NK-92 (cell line): ENCODE measurements around the gene CRLF1.
"Not testable (repeated sequence)": the region's sequence is repeated elsewhere in the genome, so short reads cannot be mapped to it uniquely, and the experiment has no call there.

ENCODE experiments used
- DNase-seq: peaks from one replicate; lab custom pipeline; 2025; ENCODE audit not compliant: unreplicated experiment; lab: John Stamatoyannopoulos, UW

The CRLF1 gene

GRCh38 chr19:18608805-18609716, 2.5 kb upstream of the CRLF1 start:
- no peak for DNase-seq

GRCh38 chr19:18608102-18608804, 1.7 kb upstream of the CRLF1 start:
- no peak for DNase-seq

- no peak for DNase-seq
Measured at GRCh38 chr19:18607226-18608101, 865 bp upstream of the CRLF1 start.

- DNase-seq, result no peak
Measured at GRCh38 chr19:18605546-18606280, 886 bp downstream of the CRLF1 start.

- DNase-seq, result no peak
Measured at GRCh38 chr19:18605196-18605545, 1.4 kb downstream of the CRLF1 start.

- no peak for DNase-seq
Measured at GRCh38 chr19:18604820-18605159, 1.8 kb downstream of the CRLF1 start.

- no peak for DNase-seq
Measured at GRCh38 chr19:18603958-18604819, 2.4 kb downstream of the CRLF1 start.

- no peak for DNase-seq
Measured at GRCh38 chr19:18603255-18603957, 3.2 kb downstream of the CRLF1 start.

- no peak for DNase-seq
Measured at GRCh38 chr19:18601875-18602274, 4.7 kb downstream of the CRLF1 start.

GRCh38 chr19:18600692-18601397, 5.8 kb downstream of the CRLF1 start:
- DNase-seq, result not testable (repeated sequence)

GRCh38 chr19:18599485-18599884, 7.1 kb downstream of the CRLF1 start:
- DNase-seq, result no peak

- no peak for DNase-seq
Measured at GRCh38 chr19:18597809-18598660, 8.6 kb downstream of the CRLF1 start.

GRCh38 chr19:18596752-18597157, 9.8 kb downstream of the CRLF1 start:
- DNase-seq, result no peak

GRCh38 chr19:18595475-18595874, 11.1 kb downstream of the CRLF1 start:
- no peak for DNase-seq

GRCh38 chr19:18594824-18595373, 11.7 kb downstream of the CRLF1 start:
- DNase-seq, result no peak

GRCh38 chr19:18594096-18594823, 12.3 kb downstream of the CRLF1 start:
- DNase-seq, result no peak
